H9 (cell line): Measurements from ENCODE around the gene EFS. TPM values are rescaled to one million over a fixed set of nuclear protein-coding genes. Genes with fewer than 3 reads are reported as not detected.

Source experiments
- DNase-seq: peaks from one replicate; pipeline ENCODE4 v3.0.0-alpha.2; 2017
- H2AFZ ChIP-seq: one replicate; pipeline ENCODE4 v1.6.1; 2013; ENCODE audit warnings: mild to moderate bottlenecking, low read length, control low read depth, moderate library complexity
- H2AK5ac ChIP-seq: 2 replicates; pipeline ENCODE4 v1.6.1; 2013; ENCODE audit warnings: low read length, control low read depth, mixed read lengths; ENCODE audit not compliant: insufficient read length
- H2BK120ac ChIP-seq: one replicate; pipeline ENCODE4 v1.6.1; 2013; ENCODE audit warnings: low read depth, mild to moderate bottlenecking, low read length, control low read depth, inconsistent platforms; ENCODE audit not compliant: poor library complexity, severe bottlenecking
- H2BK12ac ChIP-seq: 2 replicates; pipeline ENCODE4 v1.6.1; 2013; ENCODE audit warnings: low read length, control low read depth, mixed read lengths, low read depth; ENCODE audit not compliant: insufficient read length
- H2BK15ac ChIP-seq: 2 replicates; pipeline ENCODE4 v1.6.1; 2013; ENCODE audit warnings: low read depth, low read length, control low read depth
- H2BK20ac ChIP-seq: one replicate; pipeline ENCODE4 v1.6.1; 2013; ENCODE audit warnings: low read depth, mild to moderate bottlenecking, low read length, control low read depth, inconsistent platforms; ENCODE audit not compliant: poor library complexity, severe bottlenecking
- H2BK5ac ChIP-seq: 2 replicates; pipeline ENCODE4 v1.6.1; 2013; ENCODE audit warnings: low read length, control low read depth, mixed read lengths; ENCODE audit not compliant: insufficient read length
- H3K14ac ChIP-seq: 2 replicates; pipeline ENCODE4 v1.6.1; 2013; ENCODE audit warnings: low read length, control low read depth; ENCODE audit not compliant: insufficient read depth
- H3K18ac ChIP-seq: 2 replicates; pipeline ENCODE4 v1.6.1; 2013; ENCODE audit warnings: low read depth, mild to moderate bottlenecking, mixed read lengths, low read length, control low read depth; ENCODE audit not compliant: insufficient read length
- H3K23ac ChIP-seq: 2 replicates; pipeline ENCODE4 v1.6.1; 2013; ENCODE audit warnings: low read length, control low read depth, mixed read lengths, low read depth; ENCODE audit not compliant: insufficient read length
- H3K23me2 ChIP-seq: 2 replicates; pipeline ENCODE4 v1.6.1; 2013; ENCODE audit warnings: low read depth, mild to moderate bottlenecking, mixed read lengths, low read length, control low read depth; ENCODE audit not compliant: insufficient read length, poor library complexity, severe bottlenecking
- H3K27ac ChIP-seq: 2 replicates; pipeline ENCODE4 v1.5.1; 2013; ENCODE audit warnings: low read length, control low read depth, mixed read lengths, low read depth; ENCODE audit not compliant: insufficient read length
- H3K27me3 ChIP-seq: 2 replicates; pipeline ENCODE4 v1.6.1; 2013; ENCODE audit warnings: low read length, control low read depth, inconsistent platforms; ENCODE audit not compliant: insufficient read depth
- H3K4ac ChIP-seq: 2 replicates; pipeline ENCODE4 v1.6.1; 2013; ENCODE audit warnings: low read depth, mild to moderate bottlenecking, control low read depth, inconsistent platforms, low read length, moderate library complexity
- H3K4me1 ChIP-seq: 2 replicates; pipeline ENCODE4 v1.6.1; 2013; ENCODE audit warnings: low read length, control low read depth, inconsistent platforms; ENCODE audit not compliant: insufficient read depth
- H3K4me2 ChIP-seq: 2 replicates; pipeline ENCODE4 v1.6.1; 2013; ENCODE audit warnings: low read length, control low read depth, mixed read lengths; ENCODE audit not compliant: insufficient read length, insufficient read depth
- H3K56ac ChIP-seq: 2 replicates; pipeline ENCODE4 v1.6.1; 2013; ENCODE audit warnings: low read depth, mild to moderate bottlenecking, mixed read lengths, low read length, control low read depth; ENCODE audit not compliant: insufficient read length
- H3K79me1 ChIP-seq: 2 replicates; pipeline ENCODE4 v1.6.1; 2013; ENCODE audit warnings: low read depth, mild to moderate bottlenecking, moderate library complexity, low read length, control low read depth, inconsistent platforms; ENCODE audit not compliant: insufficient read depth, poor library complexity, severe bottlenecking
- H3K79me2 ChIP-seq: 2 replicates; pipeline ENCODE4 v1.6.1; 2013; ENCODE audit warnings: low read length, control low read depth, inconsistent platforms; ENCODE audit not compliant: insufficient read depth
- H3K9ac ChIP-seq: 2 replicates; pipeline ENCODE4 v1.6.1; 2013; ENCODE audit warnings: low read length, control low read depth, mixed read lengths; ENCODE audit not compliant: insufficient read length; ENCODE audit errors: extremely low read depth
- H3K9me3 ChIP-seq: one replicate; pipeline ENCODE4 v1.6.1; 2013; ENCODE audit warnings: low read depth, low read length, inconsistent platforms; ENCODE audit not compliant: control insufficient read depth
- H3T11ph ChIP-seq: one replicate; pipeline ENCODE4 v1.6.1; 2013; ENCODE audit warnings: mild to moderate bottlenecking, low read length, control low read depth, inconsistent platforms
- H4K20me1 ChIP-seq: one replicate; pipeline ENCODE4 v1.6.1; 2013; ENCODE audit not compliant: control insufficient read depth, insufficient read length, insufficient read depth
- H4K5ac ChIP-seq: 2 replicates; pipeline ENCODE4 v1.6.1; 2013; ENCODE audit warnings: low read depth, mild to moderate bottlenecking, mixed read lengths, low read length, control low read depth; ENCODE audit not compliant: insufficient read length
- H4K8ac ChIP-seq: replicated peaks from 2 replicates; pipeline ENCODE4 v1.6.1; 2013; ENCODE audit warnings: low read length, control low read depth, mixed read lengths, low read depth; ENCODE audit not compliant: insufficient read length
- H4K91ac ChIP-seq: 2 replicates; pipeline ENCODE4 v1.6.1; 2013; ENCODE audit warnings: low read depth, mild to moderate bottlenecking, moderate library complexity, mixed read lengths, low read length, control low read depth; ENCODE audit not compliant: insufficient read length
- H3K27ac Mint-ChIP-seq, 3 experiments: 2 replicates in 2 of 3; 3 replicates in 1 of 3; pipeline ENCODE4 v1.8.0; 2020 to 2021; ENCODE audit warnings: mixed read lengths in 3 of 3, mild to moderate bottlenecking in 1 of 3, moderate library complexity in 1 of 3
- H3K27me3 Mint-ChIP-seq: 2 replicates; pipeline ENCODE4 v1.8.0; 2021; ENCODE audit warnings: low read depth, mild to moderate bottlenecking, moderate library complexity, mixed read lengths
- H3K36me3 Mint-ChIP-seq, 3 experiments: 2 replicates in 2 of 3; 3 replicates in 1 of 3; pipeline ENCODE4 v1.8.0; 2020 to 2021; ENCODE audit warnings: low read depth in 3 of 3, mixed read lengths in 3 of 3; ENCODE audit not compliant: insufficient read depth in 1 of 3
- H3K4me1 Mint-ChIP-seq, 2 experiments: 2 replicates each; pipeline ENCODE4 v1.8.0; 2020; ENCODE audit warnings: mixed read lengths in 2 of 2
- H3K4me3 Mint-ChIP-seq, 2 experiments: 2 replicates in 1 of 2; 3 replicates in 1 of 2; pipeline ENCODE4 v1.8.0; 2020 to 2021; ENCODE audit warnings: mild to moderate bottlenecking in 2 of 2, mixed read lengths in 2 of 2, moderate library complexity in 1 of 2
- H3K9me3 Mint-ChIP-seq, 2 experiments: 2 replicates in 1 of 2; 3 replicates in 1 of 2; pipeline ENCODE4 v1.8.0; 2020; ENCODE audit warnings: mild to moderate bottlenecking in 2 of 2, mixed read lengths in 2 of 2, moderate library complexity in 1 of 2
- WGBS: extraction: QIAGEN DNeasy Blood & Tissue Kit; methylation state at CpG from one replicate; pipeline ENCODE4 v1.1.7; 2013; ENCODE audit warnings: missing lambda C conversion rate, low lambda C conversion rate, mixed read lengths; ENCODE audit not compliant: insufficient read length; ENCODE audit errors: extremely low coverage; 5-methylcytosine and 5-hydroxymethylcytosine counted together
- total RNA-seq: library from RNA; stranded (reverse); gene quantifications from 2 replicates; pipeline ENCODE4 v1.2.1, GENCODE V29; 2021
- TF ChIP-seq, protein P1 (sequence below): fragments of 200-600 bp; sonication (generic); conservative IDR thresholded peaks from 3 replicates; pipeline ENCODE4 v1.8.0; 2021; ENCODE audit warnings: antibody characterized with exemption, mild to moderate bottlenecking

Gene EFS
- total RNA-seq, 1 experiment from 2014 or later = 32.1 TPM

DNA sequence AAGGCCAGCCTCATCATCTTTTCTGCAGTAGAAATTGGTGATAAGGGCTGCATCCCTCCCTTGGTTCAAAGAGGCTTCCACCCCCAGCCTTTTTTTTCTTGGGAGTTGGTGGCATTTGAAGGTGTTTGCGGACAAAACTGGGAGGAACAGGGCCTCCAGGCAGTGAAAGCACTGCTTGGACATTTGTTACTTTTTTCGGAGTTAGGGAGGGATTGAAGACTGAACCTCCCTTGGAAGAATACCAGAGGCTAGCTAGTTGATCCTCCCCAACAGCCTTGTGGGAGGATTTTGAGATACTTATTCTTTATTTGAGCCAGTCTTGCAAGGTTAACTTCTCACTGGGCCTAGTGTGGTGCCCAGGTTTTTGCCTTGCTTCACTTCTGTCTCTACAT, 40.5 kb downstream of the EFS start:
- H3K27ac Mint-ChIP-seq = no peak overlapping the region
- no peak overlapping the region for H2BK15ac ChIP-seq

More for the DNA sequence above, 40.5 kb downstream of the EFS start:
- H3K27ac ChIP-seq = no peak overlapping the region
- H3K79me1 ChIP-seq = peaks cover 4% of the 10 kb centered on the region
- no peaks in the 10 kb centered on the region for H4K20me1 ChIP-seq
- no peaks in the 10 kb centered on the region for H3K9me3 ChIP-seq
- peaks cover 13% of the 10 kb centered on the region for H3K23me2 ChIP-seq
- no peak overlapping the region for H2BK12ac ChIP-seq
- DNase-seq = no peak
- H2BK5ac ChIP-seq = no peak overlapping the region
- Mint-ChIP-seq H3K9me3 (no peaks in the 10 kb centered on the region; a peak in 1 of 5 replicates), H3K4me3 (no peak overlapping the region; a peak in 1 of 5 replicates), H3K27me3 (no peaks in the 10 kb centered on the region), H3K36me3 (peaks cover 34 to 51% (median 47%) of the 10 kb centered on the region in 3 experiments), H3K4me1 (peaks cover 22 to 28% of the 10 kb centered on the region in 2 experiments)
- no peak overlapping the region for H2BK120ac ChIP-seq
- no peak overlapping the region for H3K18ac ChIP-seq
- no peak overlapping the region for H2AFZ ChIP-seq
- no peak overlapping the region for H3T11ph ChIP-seq
- no peak overlapping the region for H3K56ac ChIP-seq
- no peak overlapping the region for H3K9ac ChIP-seq
- no peak overlapping the region for H4K91ac ChIP-seq
- H2BK20ac ChIP-seq = no peak overlapping the region
- H3K4me2 ChIP-seq = no peak overlapping the region
- H3K4ac ChIP-seq = no peak overlapping the region
- H3K4me1 ChIP-seq = peaks cover 3% of the 10 kb centered on the region; the same call in 1 of the 2 replicates
- H3K14ac ChIP-seq = no peak overlapping the region
- TF ChIP-seq, protein P1, sequence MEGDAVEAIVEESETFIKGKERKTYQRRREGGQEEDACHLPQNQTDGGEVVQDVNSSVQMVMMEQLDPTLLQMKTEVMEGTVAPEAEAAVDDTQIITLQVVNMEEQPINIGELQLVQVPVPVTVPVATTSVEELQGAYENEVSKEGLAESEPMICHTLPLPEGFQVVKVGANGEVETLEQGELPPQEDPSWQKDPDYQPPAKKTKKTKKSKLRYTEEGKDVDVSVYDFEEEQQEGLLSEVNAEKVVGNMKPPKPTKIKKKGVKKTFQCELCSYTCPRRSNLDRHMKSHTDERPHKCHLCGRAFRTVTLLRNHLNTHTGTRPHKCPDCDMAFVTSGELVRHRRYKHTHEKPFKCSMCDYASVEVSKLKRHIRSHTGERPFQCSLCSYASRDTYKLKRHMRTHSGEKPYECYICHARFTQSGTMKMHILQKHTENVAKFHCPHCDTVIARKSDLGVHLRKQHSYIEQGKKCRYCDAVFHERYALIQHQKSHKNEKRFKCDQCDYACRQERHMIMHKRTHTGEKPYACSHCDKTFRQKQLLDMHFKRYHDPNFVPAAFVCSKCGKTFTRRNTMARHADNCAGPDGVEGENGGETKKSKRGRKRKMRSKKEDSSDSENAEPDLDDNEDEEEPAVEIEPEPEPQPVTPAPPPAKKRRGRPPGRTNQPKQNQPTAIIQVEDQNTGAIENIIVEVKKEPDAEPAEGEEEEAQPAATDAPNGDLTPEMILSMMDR = no peak
- H4K8ac ChIP-seq = no peak overlapping the region
- H3K23ac ChIP-seq = no peak overlapping the region
- no peak overlapping the region for H2AK5ac ChIP-seq
- no CpG with 5 or more reads among the region's 2 CpGs for WGBS
- peaks cover 10% of the 10 kb centered on the region; the same call in 1 of the 2 replicates for H3K79me2 ChIP-seq
- H3K27me3 ChIP-seq = no peaks in the 10 kb centered on the region
- no peak overlapping the region for H4K5ac ChIP-seq
